ENCODE measurements around the gene RPS3. TPM values are rescaled to one million over a fixed set of nuclear protein-coding genes. Genes with fewer than 3 reads are reported as not detected.

RPS3 gene
- total RNA-seq, result 1,000 to 10,000 TPM; 1,039 to 1,811 (median 1,104) TPM

DNA sequence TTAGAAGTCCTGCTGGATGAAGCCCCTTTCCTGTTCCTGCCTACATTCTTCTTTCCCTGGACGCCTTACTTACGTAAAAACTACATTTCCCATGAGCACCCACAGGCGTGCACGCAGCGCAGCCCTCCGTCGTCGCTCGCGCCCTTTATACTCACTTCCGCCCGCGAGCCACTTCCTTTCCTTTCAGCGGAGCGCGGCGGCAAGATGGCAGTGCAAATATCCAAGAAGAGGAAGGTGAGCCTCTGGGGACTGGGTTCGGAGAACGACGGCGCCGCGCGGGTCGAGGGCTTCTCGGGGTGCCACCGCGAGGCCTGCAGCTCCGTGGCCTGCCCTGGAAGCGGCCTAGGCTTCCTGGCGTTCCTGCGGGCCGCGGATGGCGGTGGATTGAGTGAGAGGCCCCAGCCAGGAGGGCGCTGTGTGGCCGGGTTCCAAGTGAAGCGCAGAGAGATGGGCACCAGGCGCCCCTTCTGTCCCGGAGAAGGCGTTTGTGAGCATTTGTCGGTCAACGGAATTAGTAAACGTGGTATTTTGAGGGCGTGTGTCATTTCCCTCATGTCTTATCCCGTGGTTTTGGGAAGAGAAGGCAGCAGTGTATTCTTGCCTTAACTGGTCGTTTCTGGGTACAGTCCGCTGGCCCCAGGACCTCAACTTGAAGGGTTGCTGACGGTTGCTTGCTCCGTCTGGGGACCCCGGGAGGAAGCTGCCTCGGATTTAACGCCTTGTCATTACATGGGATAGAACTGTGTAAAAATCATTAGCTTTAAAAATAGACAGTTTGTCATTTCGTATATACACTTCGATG, at the start of gene RPS3:
RPS3 (plus strand) TSS at position 175 of the 802 bp plus-strand sequence; CDS start at position 205, 30 bp downstream.
- DNase-seq, result peak; percentile 93 to 94
- no peaks in the 10 kb centered on the region for H3K9me3 ChIP-seq
- peaks cover 30 to 32% of the 10 kb centered on the region in 2 donors for H3K36me3 ChIP-seq
- 0% methylated on average over 52 to 54 of the region's 55 CpGs for WGBS, 2 donors
- no peaks in the 10 kb centered on the region for H3K27me3 ChIP-seq
- H3K4me3 ChIP-seq (replicated peaks in 1 of 3), result peak within 1 kb of the TSS; percentile 45 to 49 (median 46)
- H3K4me1 ChIP-seq, result peaks cover 8 to 23% of the 10 kb centered on the region in 2 donors
- TF ChIP-seq, protein P1, sequence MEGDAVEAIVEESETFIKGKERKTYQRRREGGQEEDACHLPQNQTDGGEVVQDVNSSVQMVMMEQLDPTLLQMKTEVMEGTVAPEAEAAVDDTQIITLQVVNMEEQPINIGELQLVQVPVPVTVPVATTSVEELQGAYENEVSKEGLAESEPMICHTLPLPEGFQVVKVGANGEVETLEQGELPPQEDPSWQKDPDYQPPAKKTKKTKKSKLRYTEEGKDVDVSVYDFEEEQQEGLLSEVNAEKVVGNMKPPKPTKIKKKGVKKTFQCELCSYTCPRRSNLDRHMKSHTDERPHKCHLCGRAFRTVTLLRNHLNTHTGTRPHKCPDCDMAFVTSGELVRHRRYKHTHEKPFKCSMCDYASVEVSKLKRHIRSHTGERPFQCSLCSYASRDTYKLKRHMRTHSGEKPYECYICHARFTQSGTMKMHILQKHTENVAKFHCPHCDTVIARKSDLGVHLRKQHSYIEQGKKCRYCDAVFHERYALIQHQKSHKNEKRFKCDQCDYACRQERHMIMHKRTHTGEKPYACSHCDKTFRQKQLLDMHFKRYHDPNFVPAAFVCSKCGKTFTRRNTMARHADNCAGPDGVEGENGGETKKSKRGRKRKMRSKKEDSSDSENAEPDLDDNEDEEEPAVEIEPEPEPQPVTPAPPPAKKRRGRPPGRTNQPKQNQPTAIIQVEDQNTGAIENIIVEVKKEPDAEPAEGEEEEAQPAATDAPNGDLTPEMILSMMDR (IDR thresholded peaks at IDR 0.05), result peak in 1 of 6 experiments; percentile 21
- peak in 1 of 2 donors; percentile 94 for TF ChIP-seq POLR2A (IDR thresholded peaks at IDR 0.05)
- peak within 1 kb of the TSS; percentile 81 to 93 (median 93) for H3K27ac ChIP-seq
- intact Hi-C loops (cut with DNase I), result loop anchor here (5.0 kb wide), 1 partner anchor 128 kb away; the partner anchor contains the start of gene GDPD5

DNA sequence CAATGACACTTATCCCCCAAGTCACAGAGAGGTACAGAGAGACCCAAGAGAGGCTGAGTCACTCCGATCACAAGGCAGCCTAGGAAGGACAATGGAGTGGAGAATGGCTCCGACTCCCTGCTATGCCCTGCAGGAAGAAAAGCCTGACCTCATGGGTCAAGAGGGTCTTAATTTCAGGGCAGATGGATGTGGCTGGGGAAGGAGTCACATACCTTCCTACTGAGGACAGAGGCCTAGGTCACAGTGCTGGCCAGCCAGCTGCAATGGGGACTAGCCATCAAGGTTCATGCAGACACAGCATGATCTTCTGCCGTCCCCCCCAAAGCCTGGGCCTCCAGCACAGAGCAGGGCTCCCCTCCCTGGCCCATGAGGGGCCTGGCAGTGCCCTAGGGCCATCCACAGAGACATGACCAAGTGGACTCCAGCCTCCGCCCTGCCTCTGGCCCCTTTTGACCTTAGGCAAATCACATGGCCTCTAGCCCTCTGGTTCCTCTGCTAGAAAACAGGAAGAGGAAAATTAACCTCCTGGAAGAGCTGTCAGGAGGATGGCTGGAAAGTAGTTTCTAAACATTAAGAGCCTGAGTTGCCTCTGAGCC, 49.7 kb upstream of the RPS3 start:
- Histone ChIP-seq H3K4me1 (peaks cover 10 to 48% of the 10 kb centered on the region in 2 donors), H3K36me3 (no peaks in the 10 kb centered on the region), H3K4me3 (replicated peaks in 1 of 3) (no peak overlapping the region), H3K27me3 (no peaks in the 10 kb centered on the region), H3K9me3 (no peaks in the 10 kb centered on the region), H3K27ac (peak overlapping the region; percentile 58 to 88 (median 66))
- 72 to 81% methylated on average over 4 of the region's 4 CpGs for WGBS, 2 donors
- TF ChIP-seq, protein P1 (IDR thresholded peaks at IDR 0.05), result no peak
- TF ChIP-seq POLR2A (IDR thresholded peaks at IDR 0.05), result no peak
- DNase-seq, result no peak
- intact Hi-C loops (cut with DNase I), result no loop called here

- H3K9me3 ChIP-seq, result no peaks in the 10 kb centered on the region
- TF ChIP-seq POLR2A (IDR thresholded peaks at IDR 0.05), result no peak
- TF ChIP-seq, protein P1 (IDR thresholded peaks at IDR 0.05), result no peak
- peak overlapping the region; percentile 58 to 88 (median 66) for H3K27ac ChIP-seq
- peak overlapping the region in 1 of 3 donors; percentile 63 for H3K4me3 ChIP-seq (replicated peaks in 1 of 3)
- H3K27me3 ChIP-seq, result no peaks in the 10 kb centered on the region
- DNase-seq, result no peak
- intact Hi-C loops (cut with DNase I), result no loop called here
- H3K36me3 ChIP-seq, result no peaks in the 10 kb centered on the region
- peaks cover 10 to 48% of the 10 kb centered on the region in 2 donors for H3K4me1 ChIP-seq
- 64 to 69% methylated on average over 9 of the region's 9 CpGs for WGBS, 2 donors
Observed at GRCh38 chr11:75350122-75350742, 49.1 kb upstream of the RPS3 start.

- Histone ChIP-seq H3K36me3 (no peaks in the 10 kb centered on the region), H3K9me3 (no peaks in the 10 kb centered on the region), H3K27me3 (no peaks in the 10 kb centered on the region), H3K27ac (peak overlapping the region; percentile 66 to 88 (median 78)), H3K4me1 (peaks cover 10 to 48% of the 10 kb centered on the region in 2 donors), H3K4me3 (replicated peaks in 1 of 3) (peak overlapping the region; percentile 24 to 63 (median 58))
- DNase-seq, result peak; percentile 42 to 49
- TF ChIP-seq, protein P1 (IDR thresholded peaks at IDR 0.05), result no peak
- TF ChIP-seq POLR2A (IDR thresholded peaks at IDR 0.05), result no peak
- intact Hi-C loops (cut with DNase I), result no loop called here
- WGBS, 2 donors, result 39 to 54% methylated on average over 12 to 13 of the region's 47 CpGs
Observed at GRCh38 chr11:75350743-75351540, 48.4 kb upstream of the RPS3 start.
